Liver (tissue), 9 donors: ENCODE data around the gene CCNYL1. TPM values are rescaled to one million over a fixed set of nuclear protein-coding genes. Genes with fewer than 3 reads are reported as not detected.

ENCODE experiments used
- DNase-seq: peaks from one replicate; pipeline ENCODE4 v3.0.0-alpha.2; 2017; ENCODE audit warnings: low spot score
- H3K27ac ChIP-seq, 2 donors: one replicate each; pipeline ENCODE4 v1.7.0; 2013; ENCODE audit warnings: inconsistent platforms in 2 of 2, low read length in 2 of 2, control low read depth in 1 of 2, low read depth in 1 of 2, mild to moderate bottlenecking in 1 of 2
- H3K27me3 ChIP-seq, 4 donors: one replicate each; pipeline versions ENCODE4 v1.6.1 to v1.7.0; 2013; ENCODE audit warnings: low read length in 3 of 4, inconsistent platforms in 1 of 4, mild to moderate bottlenecking in 1 of 4, moderate library complexity in 1 of 4; ENCODE audit not compliant: control insufficient read depth in 4 of 4, insufficient read depth in 4 of 4
- H3K36me3 ChIP-seq, 4 donors: one replicate each; pipeline versions ENCODE4 v1.6.1 to v1.7.0; 2013; ENCODE audit warnings: low read length in 3 of 4, mild to moderate bottlenecking in 3 of 4, low read depth in 1 of 4, moderate library complexity in 1 of 4; ENCODE audit not compliant: control insufficient read depth in 4 of 4, insufficient read depth in 3 of 4
- H3K4me1 ChIP-seq, 4 donors: one replicate each; pipeline versions ENCODE4 v1.6.1 to v1.7.0; 2013; ENCODE audit warnings: low read length in 3 of 4, mild to moderate bottlenecking in 3 of 4, moderate library complexity in 1 of 4; ENCODE audit not compliant: control insufficient read depth in 4 of 4, insufficient read depth in 4 of 4
- H3K4me3 ChIP-seq, 3 donors: one replicate each; pipeline versions ENCODE4 v1.6.1 to v1.7.0; 2013; ENCODE audit warnings: low read length in 3 of 3, control low read depth in 1 of 3, low read depth in 1 of 3, mild to moderate bottlenecking in 1 of 3
- H3K9ac ChIP-seq, 2 donors: one replicate each; pipeline ENCODE4 v1.7.0; 2013; ENCODE audit warnings: low read length in 2 of 2, mild to moderate bottlenecking in 2 of 2, moderate library complexity in 2 of 2, control low read depth in 1 of 2, low read depth in 1 of 2
- H3K9me3 ChIP-seq, 4 donors: one replicate each; pipeline versions ENCODE4 v1.6.1 to v1.7.0; 2013; ENCODE audit warnings: low read length in 3 of 4; ENCODE audit not compliant: control insufficient read depth in 4 of 4
- ATF3 ChIP-seq: IDR thresholded peaks from 2 replicates; pipeline ENCODE4 v1.6.1; 2016; ENCODE audit warnings: antibody characterized with exemption
- CTCF ChIP-seq: fragments of 150-350 bp; IDR thresholded peaks from 2 replicates; pipeline ENCODE4 v1.5.1; 2017; ENCODE audit warnings: improper control_type of control experiment, low read depth, low read length; ENCODE audit not compliant: missing input control
- EGR1 ChIP-seq, 2 donors: IDR thresholded peaks; 2 replicates each; pipeline ENCODE4 v1.6.1; 2016 to 2018; ENCODE audit warnings: antibody characterized with exemption in 2 of 2, low read depth in 2 of 2
- FOXA1 ChIP-seq: IDR thresholded peaks from 2 replicates; pipeline ENCODE4 v1.6.1; 2016; ENCODE audit warnings: antibody characterized with exemption
- FOXA2 ChIP-seq: IDR thresholded peaks from 2 replicates; pipeline ENCODE4 v1.6.1; 2016; ENCODE audit warnings: antibody characterized with exemption
- GABPA ChIP-seq, 2 donors: IDR thresholded peaks in 1 of 2; conservative IDR thresholded peaks in 1 of 2; 2 replicates each; pipeline ENCODE4 v1.6.1; 2016; ENCODE audit warnings: antibody characterized with exemption in 2 of 2, mild to moderate bottlenecking in 1 of 2, moderate library complexity in 1 of 2
- HNF4A ChIP-seq, 2 donors: conservative IDR thresholded peaks; 2 replicates each; pipeline ENCODE4 v1.6.1; 2016; ENCODE audit warnings: antibody characterized with exemption in 2 of 2, mild to moderate bottlenecking in 2 of 2
- HNF4G ChIP-seq: IDR thresholded peaks from 2 replicates; pipeline ENCODE4 v1.6.1; 2016; ENCODE audit warnings: antibody characterized with exemption
- JUND ChIP-seq, 2 donors: IDR thresholded peaks; 2 replicates each; pipeline ENCODE4 v1.6.1; 2016; ENCODE audit warnings: antibody characterized with exemption in 2 of 2
- MAX ChIP-seq: IDR thresholded peaks from 2 replicates; pipeline ENCODE4 v1.6.1; 2016; ENCODE audit warnings: antibody characterized with exemption
- NR2F2 ChIP-seq: IDR thresholded peaks from 2 replicates; pipeline ENCODE4 v1.6.1; 2016; ENCODE audit warnings: antibody characterized with exemption
- RAD21 ChIP-seq, 2 donors: IDR thresholded peaks; 2 replicates each; pipeline ENCODE4 v1.6.1; 2016; ENCODE audit warnings: antibody characterized with exemption in 2 of 2, mild to moderate bottlenecking in 2 of 2
- REST ChIP-seq: IDR thresholded peaks from 2 replicates; pipeline ENCODE4 v1.6.1; 2016; ENCODE audit warnings: antibody characterized with exemption, mild to moderate bottlenecking
- RXRA ChIP-seq, 2 donors: IDR thresholded peaks; 2 replicates each; pipeline ENCODE4 v1.6.1; 2017 to 2018; ENCODE audit warnings: antibody characterized with exemption in 2 of 2, mild to moderate bottlenecking in 1 of 2
- SP1 ChIP-seq: IDR thresholded peaks from 2 replicates; pipeline ENCODE4 v1.6.1; 2018; ENCODE audit warnings: antibody characterized with exemption, mild to moderate bottlenecking
- TAF1 ChIP-seq: conservative IDR thresholded peaks from 2 replicates; pipeline ENCODE4 v1.6.1; 2016; ENCODE audit warnings: antibody characterized with exemption, mild to moderate bottlenecking
- YY1 ChIP-seq: IDR thresholded peaks from 2 replicates; pipeline ENCODE4 v1.6.1; 2016; ENCODE audit warnings: antibody characterized with exemption, mild to moderate bottlenecking
- ZBTB33 ChIP-seq: IDR thresholded peaks from 2 replicates; pipeline ENCODE4 v1.6.1; 2016; ENCODE audit warnings: antibody characterized with exemption
- WGBS: extraction: QIAGEN DNeasy Blood & Tissue Kit; methylation state at CpG from one replicate; pipeline ENCODE4 v1.1.7; 2013; 5-methylcytosine and 5-hydroxymethylcytosine counted together
- polyA plus RNA-seq, 2 donors: library from polyadenylated mRNA; stranded (reverse) in 1 of 2; unstranded in 1 of 2; fragments of 200-250 nt in 1 of 2; fragments of >200 nt in 1 of 2; fragmentation: Nextera tagmentation in 1 of 2; extraction: Ambion mirVana in 1 of 2; gene quantifications; one replicate each; pipeline versions ENCODE4 v1.2.1 to v1.2.3, GENCODE V29; 2013 to 2015
- total RNA-seq, 2 donors: library from RNA; depleted of rRNA; stranded (reverse); fragments of >200 nt; gene quantifications; one replicate each; pipeline ENCODE4 v1.2.3, GENCODE V29; 2014
- donor health status: healthy.
- donor health status: healthy.
- donor health status: healthy.
- donor health status: healthy.
- donor health status: healthy.

Gene CCNYL1
- total and polyA plus RNA-seq, 4 donors: 5.8 to 9.3 (median 8.2) TPM

GRCh38 chr2:207775473-207775872, 64.0 kb downstream of the CCNYL1 start:
- WGBS: 39% methylated on average over 3 of the region's 3 CpGs
- no peaks in the 10 kb centered on the region for H3K36me3 ChIP-seq
- peak in 1 of 2 donors; percentile 58 for TF ChIP-seq EGR1 (IDR thresholded peaks at IDR 0.05; ENCODE audit: low read depth in 2 of 2)
- peak; percentile 95 for TF ChIP-seq SP1
- no peak for TF ChIP-seq TAF1
- peak; percentile 56 to 67 for TF ChIP-seq RAD21 (IDR thresholded peaks at IDR 0.05)
- TF ChIP-seq NR2F2: no peak
- peak; percentile 97 to 98 for TF ChIP-seq HNF4A (conservative IDR thresholded peaks at IDR 0.05)
- no peak for TF ChIP-seq ATF3
- TF ChIP-seq FOXA1: peak; percentile 39
- TF ChIP-seq RXRA (IDR thresholded peaks at IDR 0.05): peak; percentile 80 to 88
- TF ChIP-seq YY1: peak; percentile 59
- peak; percentile 81 for TF ChIP-seq ZBTB33
- peak; percentile 69 for TF ChIP-seq MAX
- TF ChIP-seq HNF4G: peak; percentile 95
- TF ChIP-seq CTCF: no peak
- no peak for TF ChIP-seq GABPA (IDR thresholded peaks at IDR 0.05 in 1 of 2, conservative IDR thresholded peaks at IDR 0.05 in 1 of 2)
- peak; percentile 27 for TF ChIP-seq FOXA2
- peak; percentile 58 to 84 for TF ChIP-seq JUND (IDR thresholded peaks at IDR 0.05)
- peak; percentile 72 for TF ChIP-seq REST
- no peak overlapping the region for H3K9ac ChIP-seq
- H3K4me3 ChIP-seq: no peak overlapping the region
- no peaks in the 10 kb centered on the region for H3K27me3 ChIP-seq
- no peak for DNase-seq
- H3K4me1 ChIP-seq: peaks cover 2 to 48% (median 30%) of the 10 kb centered on the region in 4 donors
- no peaks in the 10 kb centered on the region for H3K9me3 ChIP-seq
- peak overlapping the region; percentile 61 to 82 for H3K27ac ChIP-seq
